Measurements from ENCODE around the gene LIMS1. TPM values are rescaled to one million over a fixed set of nuclear protein-coding genes. Genes with fewer than 3 reads are reported as not detected.

Gene LIMS1
- total RNA-seq, 1 donor from 2014 or later, result 144 TPM

GRCh38 chr2:108620656-108621055 lies 86.4 kb downstream of the LIMS1 start:
- Mint-ChIP-seq H3K4me1 (ENCODE audit: unreplicated experiment) (peaks cover 64% of the 10 kb centered on the region), H3K27me3 (ENCODE audit: unreplicated experiment) (peaks cover 5% of the 10 kb centered on the region), H3K9me3 (ENCODE audit: unreplicated experiment) (no peaks in the 10 kb centered on the region), H3K36me3 (ENCODE audit: low read depth, unreplicated experiment) (no peaks in the 10 kb centered on the region), H3K4me3 (ENCODE audit: unreplicated experiment) (no peak overlapping the region), H3K27ac (ENCODE audit: unreplicated experiment) (peak overlapping the region; percentile 95)
- TF ChIP-seq, protein P1, sequence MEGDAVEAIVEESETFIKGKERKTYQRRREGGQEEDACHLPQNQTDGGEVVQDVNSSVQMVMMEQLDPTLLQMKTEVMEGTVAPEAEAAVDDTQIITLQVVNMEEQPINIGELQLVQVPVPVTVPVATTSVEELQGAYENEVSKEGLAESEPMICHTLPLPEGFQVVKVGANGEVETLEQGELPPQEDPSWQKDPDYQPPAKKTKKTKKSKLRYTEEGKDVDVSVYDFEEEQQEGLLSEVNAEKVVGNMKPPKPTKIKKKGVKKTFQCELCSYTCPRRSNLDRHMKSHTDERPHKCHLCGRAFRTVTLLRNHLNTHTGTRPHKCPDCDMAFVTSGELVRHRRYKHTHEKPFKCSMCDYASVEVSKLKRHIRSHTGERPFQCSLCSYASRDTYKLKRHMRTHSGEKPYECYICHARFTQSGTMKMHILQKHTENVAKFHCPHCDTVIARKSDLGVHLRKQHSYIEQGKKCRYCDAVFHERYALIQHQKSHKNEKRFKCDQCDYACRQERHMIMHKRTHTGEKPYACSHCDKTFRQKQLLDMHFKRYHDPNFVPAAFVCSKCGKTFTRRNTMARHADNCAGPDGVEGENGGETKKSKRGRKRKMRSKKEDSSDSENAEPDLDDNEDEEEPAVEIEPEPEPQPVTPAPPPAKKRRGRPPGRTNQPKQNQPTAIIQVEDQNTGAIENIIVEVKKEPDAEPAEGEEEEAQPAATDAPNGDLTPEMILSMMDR (IDR thresholded peaks at IDR 0.05; ENCODE audit: unreplicated experiment), result no peak
- no peak for DNase-seq (ENCODE audit: low spot score)

DNA sequence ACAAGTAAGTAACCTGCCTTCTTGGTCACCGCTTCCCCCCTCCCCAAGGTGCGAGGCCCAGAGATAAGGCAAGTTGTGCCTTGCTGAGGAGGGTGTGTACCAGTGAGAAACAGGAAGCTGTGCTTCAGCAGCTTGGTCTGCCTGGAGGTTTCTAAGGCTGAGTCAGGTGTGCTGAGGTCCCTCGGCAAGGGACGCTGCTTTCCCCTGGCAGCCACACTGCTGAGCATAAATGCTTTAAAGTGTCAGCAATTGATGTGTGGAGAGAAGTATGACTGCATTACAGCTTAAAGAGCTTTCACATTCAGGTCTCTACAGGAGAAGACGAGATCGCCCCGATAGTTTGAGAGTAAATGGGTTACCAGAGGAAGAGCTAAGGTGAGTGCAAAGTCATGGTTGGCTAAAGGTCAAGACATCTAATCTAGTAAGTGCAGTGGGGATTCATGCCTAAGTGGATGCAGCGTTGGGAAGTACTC lies 86.9 kb downstream of the LIMS1 start:
- H3K36me3 Mint-ChIP-seq (ENCODE audit: low read depth, unreplicated experiment), result no peaks in the 10 kb centered on the region
- DNase-seq (ENCODE audit: low spot score), result peak; percentile 31
- no peaks in the 10 kb centered on the region for H3K9me3 Mint-ChIP-seq (ENCODE audit: unreplicated experiment)
- H3K4me3 Mint-ChIP-seq (ENCODE audit: unreplicated experiment), result peak overlapping the region; percentile 88
- peaks cover 65% of the 10 kb centered on the region for H3K4me1 Mint-ChIP-seq (ENCODE audit: unreplicated experiment)
- H3K27ac Mint-ChIP-seq (ENCODE audit: unreplicated experiment), result peak overlapping the region; percentile 95
- TF ChIP-seq, protein P1 (IDR thresholded peaks at IDR 0.05; ENCODE audit: unreplicated experiment), result no peak
- H3K27me3 Mint-ChIP-seq (ENCODE audit: unreplicated experiment), result peaks cover 5% of the 10 kb centered on the region

DNA sequence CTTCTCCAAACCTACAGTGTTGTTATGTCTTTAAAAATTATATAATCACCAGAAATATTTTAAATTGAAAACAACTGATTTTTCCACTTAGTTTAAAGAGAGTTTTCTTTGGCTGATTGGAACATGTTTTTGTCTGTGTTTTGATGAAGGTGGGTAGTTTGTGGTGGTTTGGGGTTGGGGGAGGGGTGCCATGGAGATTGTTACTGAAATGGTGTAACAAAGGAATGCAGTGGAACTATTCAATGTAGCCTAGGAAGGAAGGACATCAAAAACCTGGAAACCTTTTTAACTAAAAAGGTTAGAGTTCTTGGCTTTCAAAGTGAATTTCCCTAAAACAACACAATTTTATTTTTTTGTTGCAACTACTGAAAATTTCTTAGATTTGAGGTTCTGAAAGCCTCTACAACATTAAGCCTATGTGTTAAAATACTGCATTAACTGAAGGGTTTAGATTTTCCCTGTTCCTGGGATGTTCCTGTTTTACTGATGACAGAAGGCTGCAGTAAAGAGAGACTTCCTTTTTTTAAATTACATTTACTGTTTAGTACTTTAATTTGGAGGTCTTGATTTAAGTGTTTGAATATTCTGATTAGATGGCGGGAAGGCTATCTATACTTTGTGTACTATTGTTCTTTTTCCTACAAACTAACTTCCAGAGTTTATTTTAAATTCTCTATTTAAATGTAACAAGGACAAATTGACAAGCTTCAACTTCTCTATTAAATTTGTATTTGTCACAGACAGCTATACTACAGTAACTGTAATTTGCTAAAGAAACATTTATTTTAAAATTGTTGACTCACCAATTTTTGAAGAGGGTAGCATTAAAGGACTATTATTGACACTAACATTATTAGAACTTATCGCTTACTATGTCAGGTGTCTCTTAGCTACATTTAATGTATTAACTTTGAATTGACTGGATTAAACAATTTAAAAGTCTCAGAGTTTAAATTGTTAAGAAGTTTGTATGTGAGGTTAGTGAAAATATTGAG lies 87.7 kb downstream of the LIMS1 start:
- H3K4me1 Mint-ChIP-seq (ENCODE audit: unreplicated experiment), result peaks cover 64% of the 10 kb centered on the region
- peak overlapping the region; percentile 95 for H3K27ac Mint-ChIP-seq (ENCODE audit: unreplicated experiment)
- H3K27me3 Mint-ChIP-seq (ENCODE audit: unreplicated experiment), result peaks cover 5% of the 10 kb centered on the region
- TF ChIP-seq, protein P1 (IDR thresholded peaks at IDR 0.05; ENCODE audit: unreplicated experiment), result no peak
- H3K36me3 Mint-ChIP-seq (ENCODE audit: low read depth, unreplicated experiment), result no peaks in the 10 kb centered on the region
- peak overlapping the region; percentile 87 for H3K4me3 Mint-ChIP-seq (ENCODE audit: unreplicated experiment)
- peak; percentile 24 for DNase-seq (ENCODE audit: low spot score)
- no peaks in the 10 kb centered on the region for H3K9me3 Mint-ChIP-seq (ENCODE audit: unreplicated experiment)

DNA sequence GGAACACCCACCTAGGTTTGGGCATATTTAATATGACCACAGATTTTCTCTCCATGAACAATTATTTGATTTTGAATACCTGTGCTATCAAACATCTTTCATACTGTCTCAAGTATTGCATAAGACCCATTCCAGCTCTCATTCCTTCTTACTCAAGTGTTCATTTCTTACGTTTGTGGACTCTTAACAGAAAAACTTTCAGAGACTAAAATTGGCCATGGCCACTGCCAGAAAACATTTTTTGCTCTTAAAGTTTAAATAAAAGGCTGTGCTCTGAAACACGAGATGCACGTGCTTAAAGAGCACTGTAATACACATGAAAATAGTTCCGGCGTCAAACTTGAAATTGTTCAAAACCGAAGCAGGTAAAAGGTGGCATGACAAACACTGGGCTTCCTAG lies 89.3 kb downstream of the LIMS1 start:
- H3K36me3 Mint-ChIP-seq (ENCODE audit: low read depth, unreplicated experiment), result no peaks in the 10 kb centered on the region
- no peak for DNase-seq (ENCODE audit: low spot score)
- H3K4me3 Mint-ChIP-seq (ENCODE audit: unreplicated experiment), result no peak overlapping the region
- TF ChIP-seq, protein P1 (IDR thresholded peaks at IDR 0.05; ENCODE audit: unreplicated experiment), result no peak
- peaks cover 58% of the 10 kb centered on the region for H3K4me1 Mint-ChIP-seq (ENCODE audit: unreplicated experiment)
- no peaks in the 10 kb centered on the region for H3K9me3 Mint-ChIP-seq (ENCODE audit: unreplicated experiment)
- H3K27ac Mint-ChIP-seq (ENCODE audit: unreplicated experiment), result peak overlapping the region; percentile 53
- H3K27me3 Mint-ChIP-seq (ENCODE audit: unreplicated experiment), result peaks cover 2% of the 10 kb centered on the region
